Liver (tissue), 9 donors: Measurements from ENCODE around the gene LSG1. TPM values are rescaled to one million over a fixed set of nuclear protein-coding genes. Genes with fewer than 3 reads are reported as not detected.

Source experiments
- DNase-seq: peaks from one replicate; pipeline ENCODE4 v3.0.0-alpha.2; 2017; ENCODE audit warnings: low spot score
- H3K27ac ChIP-seq, 2 donors: one replicate each; pipeline ENCODE4 v1.7.0; 2013; ENCODE audit warnings: inconsistent platforms in 2 of 2, low read length in 2 of 2, control low read depth in 1 of 2, low read depth in 1 of 2, mild to moderate bottlenecking in 1 of 2
- H3K27me3 ChIP-seq, 4 donors: one replicate each; pipeline versions ENCODE4 v1.6.1 to v1.7.0; 2013; ENCODE audit warnings: low read length in 3 of 4, inconsistent platforms in 1 of 4, mild to moderate bottlenecking in 1 of 4, moderate library complexity in 1 of 4; ENCODE audit not compliant: control insufficient read depth in 4 of 4, insufficient read depth in 4 of 4
- H3K36me3 ChIP-seq, 4 donors: one replicate each; pipeline versions ENCODE4 v1.6.1 to v1.7.0; 2013; ENCODE audit warnings: low read length in 3 of 4, mild to moderate bottlenecking in 3 of 4, low read depth in 1 of 4, moderate library complexity in 1 of 4; ENCODE audit not compliant: control insufficient read depth in 4 of 4, insufficient read depth in 3 of 4
- H3K4me1 ChIP-seq, 4 donors: one replicate each; pipeline versions ENCODE4 v1.6.1 to v1.7.0; 2013; ENCODE audit warnings: low read length in 3 of 4, mild to moderate bottlenecking in 3 of 4, moderate library complexity in 1 of 4; ENCODE audit not compliant: control insufficient read depth in 4 of 4, insufficient read depth in 4 of 4
- H3K4me3 ChIP-seq, 3 donors: one replicate each; pipeline versions ENCODE4 v1.6.1 to v1.7.0; 2013; ENCODE audit warnings: low read length in 3 of 3, control low read depth in 1 of 3, low read depth in 1 of 3, mild to moderate bottlenecking in 1 of 3
- H3K9ac ChIP-seq, 2 donors: one replicate each; pipeline ENCODE4 v1.7.0; 2013; ENCODE audit warnings: low read length in 2 of 2, mild to moderate bottlenecking in 2 of 2, moderate library complexity in 2 of 2, control low read depth in 1 of 2, low read depth in 1 of 2
- H3K9me3 ChIP-seq, 4 donors: one replicate each; pipeline versions ENCODE4 v1.6.1 to v1.7.0; 2013; ENCODE audit warnings: low read length in 3 of 4; ENCODE audit not compliant: control insufficient read depth in 4 of 4
- CTCF ChIP-seq: fragments of 150-350 bp; IDR thresholded peaks from 2 replicates; pipeline ENCODE4 v1.5.1; 2017; ENCODE audit warnings: improper control_type of control experiment, low read depth, low read length; ENCODE audit not compliant: missing input control
- EGR1 ChIP-seq, 2 donors: IDR thresholded peaks; 2 replicates each; pipeline ENCODE4 v1.6.1; 2016 to 2018; ENCODE audit warnings: antibody characterized with exemption in 2 of 2, low read depth in 2 of 2
- FOXA1 ChIP-seq: IDR thresholded peaks from 2 replicates; pipeline ENCODE4 v1.6.1; 2016; ENCODE audit warnings: antibody characterized with exemption
- FOXA2 ChIP-seq: IDR thresholded peaks from 2 replicates; pipeline ENCODE4 v1.6.1; 2016; ENCODE audit warnings: antibody characterized with exemption
- GABPA ChIP-seq, 2 donors: IDR thresholded peaks in 1 of 2; conservative IDR thresholded peaks in 1 of 2; 2 replicates each; pipeline ENCODE4 v1.6.1; 2016; ENCODE audit warnings: antibody characterized with exemption in 2 of 2, mild to moderate bottlenecking in 1 of 2, moderate library complexity in 1 of 2
- HNF4A ChIP-seq, 2 donors: conservative IDR thresholded peaks; 2 replicates each; pipeline ENCODE4 v1.6.1; 2016; ENCODE audit warnings: antibody characterized with exemption in 2 of 2, mild to moderate bottlenecking in 2 of 2
- HNF4G ChIP-seq: IDR thresholded peaks from 2 replicates; pipeline ENCODE4 v1.6.1; 2016; ENCODE audit warnings: antibody characterized with exemption
- JUND ChIP-seq, 2 donors: IDR thresholded peaks; 2 replicates each; pipeline ENCODE4 v1.6.1; 2016; ENCODE audit warnings: antibody characterized with exemption in 2 of 2
- MAX ChIP-seq: IDR thresholded peaks from 2 replicates; pipeline ENCODE4 v1.6.1; 2016; ENCODE audit warnings: antibody characterized with exemption
- NR2F2 ChIP-seq: IDR thresholded peaks from 2 replicates; pipeline ENCODE4 v1.6.1; 2016; ENCODE audit warnings: antibody characterized with exemption
- RAD21 ChIP-seq, 2 donors: IDR thresholded peaks; 2 replicates each; pipeline ENCODE4 v1.6.1; 2016; ENCODE audit warnings: antibody characterized with exemption in 2 of 2, mild to moderate bottlenecking in 2 of 2
- RXRA ChIP-seq, 2 donors: IDR thresholded peaks; 2 replicates each; pipeline ENCODE4 v1.6.1; 2017 to 2018; ENCODE audit warnings: antibody characterized with exemption in 2 of 2, mild to moderate bottlenecking in 1 of 2
- SP1 ChIP-seq: IDR thresholded peaks from 2 replicates; pipeline ENCODE4 v1.6.1; 2018; ENCODE audit warnings: antibody characterized with exemption, mild to moderate bottlenecking
- TAF1 ChIP-seq: conservative IDR thresholded peaks from 2 replicates; pipeline ENCODE4 v1.6.1; 2016; ENCODE audit warnings: antibody characterized with exemption, mild to moderate bottlenecking
- WGBS: extraction: QIAGEN DNeasy Blood & Tissue Kit; methylation state at CpG from one replicate; pipeline ENCODE4 v1.1.7; 2013; 5-methylcytosine and 5-hydroxymethylcytosine counted together
- polyA plus RNA-seq, 2 donors: library from polyadenylated mRNA; stranded (reverse) in 1 of 2; unstranded in 1 of 2; fragments of 200-250 nt in 1 of 2; fragments of >200 nt in 1 of 2; fragmentation: Nextera tagmentation in 1 of 2; extraction: Ambion mirVana in 1 of 2; gene quantifications; one replicate each; pipeline versions ENCODE4 v1.2.1 to v1.2.3, GENCODE V29; 2013 to 2015
- total RNA-seq, 2 donors: library from RNA; depleted of rRNA; stranded (reverse); fragments of >200 nt; gene quantifications; one replicate each; pipeline ENCODE4 v1.2.3, GENCODE V29; 2014
- donor health status: healthy.
- donor health status: healthy.
- donor health status: healthy.
- donor health status: healthy.
- donor health status: healthy.

Gene LSG1
- total and polyA plus RNA-seq, 4 donors, result 13.6 to 38.5 (median 22.1) TPM

GRCh38 chr3:194661946-194662345, 10.0 kb downstream of the LSG1 start:
- DNase-seq, result no peak
- Histone ChIP-seq H3K4me1 (no peaks in the 10 kb centered on the region), H3K27me3 (no peaks in the 10 kb centered on the region), H3K4me3 (no peak overlapping the region), H3K9me3 (no peaks in the 10 kb centered on the region), H3K27ac (peak overlapping the region in 1 of 2 donors; percentile 36), H3K9ac (no peak overlapping the region), H3K36me3 (peaks cover 10 to 68% (median 42%) of the 10 kb centered on the region in 4 donors)
- no peak for TF ChIP-seq JUND (IDR thresholded peaks at IDR 0.05)
- TF ChIP-seq TAF1, result no peak
- no peak for TF ChIP-seq RAD21 (IDR thresholded peaks at IDR 0.05)
- no peak for TF ChIP-seq MAX
- TF ChIP-seq CTCF, result no peak
- no peak for TF ChIP-seq HNF4G
- TF ChIP-seq HNF4A (conservative IDR thresholded peaks at IDR 0.05), result no peak
- no peak for TF ChIP-seq RXRA (IDR thresholded peaks at IDR 0.05)
- no peak for TF ChIP-seq GABPA (IDR thresholded peaks at IDR 0.05 in 1 of 2, conservative IDR thresholded peaks at IDR 0.05 in 1 of 2)
- WGBS, result 72% methylated on average over 6 of the region's 6 CpGs

- Histone ChIP-seq H3K36me3 (peaks cover 10 to 65% (median 40%) of the 10 kb centered on the region in 4 donors), H3K27ac (no peak overlapping the region), H3K27me3 (no peaks in the 10 kb centered on the region), H3K9me3 (no peaks in the 10 kb centered on the region), H3K4me3 (no peak overlapping the region), H3K4me1 (no peaks in the 10 kb centered on the region), H3K9ac (no peak overlapping the region)
- WGBS, result 78% methylated on average over 3 of the region's 3 CpGs
- TF ChIP-seq NR2F2, result peak; percentile 67
- no peak for TF ChIP-seq TAF1
- no peak for TF ChIP-seq JUND (IDR thresholded peaks at IDR 0.05)
- DNase-seq, result no peak
Measured at GRCh38 chr3:194661374-194661773, 10.6 kb downstream of the LSG1 start.

- no peak for TF ChIP-seq HNF4A (conservative IDR thresholded peaks at IDR 0.05)
- TF ChIP-seq FOXA2, result no peak
- no peak for TF ChIP-seq EGR1 (IDR thresholded peaks at IDR 0.05; ENCODE audit: low read depth in 2 of 2)
- no peak for TF ChIP-seq MAX
- TF ChIP-seq SP1, result no peak
- no peak for TF ChIP-seq CTCF
- no peak for TF ChIP-seq TAF1
- TF ChIP-seq GABPA (IDR thresholded peaks at IDR 0.05 in 1 of 2, conservative IDR thresholded peaks at IDR 0.05 in 1 of 2), result no peak
- no peak for TF ChIP-seq FOXA1
- H3K9me3 ChIP-seq, result no peaks in the 10 kb centered on the region
- no peak overlapping the region for H3K9ac ChIP-seq
- no peaks in the 10 kb centered on the region for H3K4me1 ChIP-seq
- no peaks in the 10 kb centered on the region for H3K27me3 ChIP-seq
- 90% methylated on average over 7 of the region's 7 CpGs for WGBS
- no peak for DNase-seq
- peaks cover 6 to 54% (median 27%) of the 10 kb centered on the region in 4 donors for H3K36me3 ChIP-seq
- no peak overlapping the region for H3K4me3 ChIP-seq
- H3K27ac ChIP-seq, result no peak overlapping the region
Measured at GRCh38 chr3:194659778-194660177, 12.2 kb downstream of the LSG1 start.
